Smooth muscle cell (in vitro differentiated cells): ENCODE data around the gene TYW3. TPM values are rescaled to one million over a fixed set of nuclear protein-coding genes. Genes with fewer than 3 reads are reported as not detected.

Experiments
- DNase-seq: peaks from one replicate; lab custom pipeline; 2025; ENCODE audit not compliant: unreplicated experiment; lab: John Stamatoyannopoulos, UW
- H2AFZ ChIP-seq: fragments of 200-600 bp; sonication (generic); 2 replicates; pipeline ENCODE4 v1.6.0; 2016; ENCODE audit warnings: antibody characterized with exemption, low read depth, mild to moderate bottlenecking
- H3F3A ChIP-seq: fragments of 200-600 bp; sonication (generic); 2 replicates; pipeline ENCODE4 v1.6.0; 2017; ENCODE audit warnings: antibody characterized with exemption, low read depth
- H3K27ac ChIP-seq: fragments of 200-600 bp; sonication (generic); 2 replicates; pipeline ENCODE4 v1.5.1; 2016; ENCODE audit warnings: low read depth, mild to moderate bottlenecking
- H3K27me3 ChIP-seq: fragments of 200-600 bp; sonication (generic); 2 replicates; pipeline ENCODE4 v1.6.1; 2016; ENCODE audit warnings: low read depth, mild to moderate bottlenecking
- H3K36me3 ChIP-seq: fragments of 200-600 bp; sonication (generic); 2 replicates; pipeline ENCODE4 v1.5.1; 2016; ENCODE audit warnings: low read depth
- H3K4me1 ChIP-seq: fragments of 200-600 bp; sonication (generic); 2 replicates; pipeline ENCODE4 v1.5.1; 2016; ENCODE audit warnings: low read depth
- H3K4me2 ChIP-seq: fragments of 200-600 bp; sonication (generic); 2 replicates; pipeline ENCODE4 v1.6.0; 2016; ENCODE audit warnings: mild to moderate bottlenecking
- H3K4me3 ChIP-seq: fragments of 200-600 bp; sonication (generic); 2 replicates; pipeline ENCODE4 v1.5.1; 2016; ENCODE audit warnings: mild to moderate bottlenecking
- H3K79me2 ChIP-seq: fragments of 200-600 bp; sonication (generic); 2 replicates; pipeline ENCODE4 v1.6.0; 2016; ENCODE audit warnings: low read depth, mild to moderate bottlenecking
- H3K9ac ChIP-seq: fragments of 200-600 bp; sonication (generic); 2 replicates; pipeline ENCODE4 v1.6.0; 2016; ENCODE audit warnings: low read depth
- H3K9me3 ChIP-seq: fragments of 200-600 bp; sonication (generic); replicated peaks from 2 replicates; pipeline ENCODE4 v1.5.1; 2016; ENCODE audit warnings: low read depth
- H4K20me1 ChIP-seq: fragments of 200-600 bp; sonication (generic); 2 replicates; pipeline ENCODE4 v1.6.0; 2016; ENCODE audit warnings: low read depth
- WGBS: methylation state at CpG from one replicate; pipeline ENCODE4 v1.1.7; 2016; ENCODE audit warnings: low lambda C conversion rate; 5-methylcytosine and 5-hydroxymethylcytosine counted together
- polyA plus RNA-seq: library from polyadenylated mRNA; unstranded; fragments of >200 nt; fragmentation: Nextera tagmentation; extraction: Ambion mirVana; gene quantifications from 2 replicates; pipeline ENCODE4 v1.2.1, GENCODE V29; 2016
- total RNA-seq: library from RNA; depleted of rRNA; stranded (reverse); fragments of >200 nt; gene quantifications from 2 replicates; pipeline ENCODE4 v1.2.3, GENCODE V29; 2014
- TF ChIP-seq, protein P1 (sequence below): fragments of 200-600 bp; sonication (generic); IDR thresholded peaks from 2 replicates; pipeline ENCODE4 v1.5.1; 2017; ENCODE audit warnings: borderline replicate concordance, mild to moderate bottlenecking, antibody characterized with exemption; ENCODE audit not compliant: insufficient read depth, poor library complexity, severe bottlenecking

Gene TYW3
- total and polyA plus RNA-seq, 2 experiments from 2014 or later, result not detected

DNA sequence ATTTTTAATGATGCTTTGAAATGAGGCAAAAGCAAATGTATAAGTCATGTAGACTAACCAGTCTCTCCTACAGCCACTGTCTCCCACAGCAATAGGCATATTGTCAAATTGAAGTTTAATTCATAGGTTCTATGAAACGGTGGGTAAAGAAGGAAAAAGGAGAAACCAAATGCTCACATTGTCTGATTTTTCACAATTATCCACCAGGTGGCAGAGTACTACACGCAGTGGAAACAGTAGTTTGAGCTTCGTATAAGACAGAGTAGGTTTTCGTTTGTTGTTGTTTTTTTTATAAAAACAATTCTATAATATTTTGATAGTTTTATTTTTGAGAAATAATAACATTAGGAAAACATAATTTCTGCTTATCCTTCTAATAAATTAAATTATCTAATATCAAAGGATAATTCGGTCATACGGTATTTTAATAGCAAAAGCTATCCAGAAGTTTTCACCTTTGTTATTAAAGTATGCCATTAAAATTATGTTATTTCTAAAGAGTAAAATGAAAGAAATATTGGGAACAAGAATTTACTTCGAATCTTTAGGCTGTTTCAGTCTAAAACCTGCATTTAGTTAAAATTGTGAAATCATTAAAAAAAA is 39.1 kb downstream of the TYW3 start:
- Histone ChIP-seq H2AFZ (no peak overlapping the region), H3K9me3 (no peaks in the 10 kb centered on the region), H3K4me1 (no peaks in the 10 kb centered on the region), H3F3A (no peaks in the 10 kb centered on the region), H3K4me2 (peak overlapping the region; percentile 52), H3K27me3 (no peaks in the 10 kb centered on the region), H3K9ac (no peak overlapping the region), H3K4me3 (peak overlapping the region; percentile 28), H4K20me1 (no peaks in the 10 kb centered on the region), H3K36me3 (no peaks in the 10 kb centered on the region), H3K79me2 (no peaks in the 10 kb centered on the region), H3K27ac (no peak overlapping the region)
- TF ChIP-seq, protein P1, sequence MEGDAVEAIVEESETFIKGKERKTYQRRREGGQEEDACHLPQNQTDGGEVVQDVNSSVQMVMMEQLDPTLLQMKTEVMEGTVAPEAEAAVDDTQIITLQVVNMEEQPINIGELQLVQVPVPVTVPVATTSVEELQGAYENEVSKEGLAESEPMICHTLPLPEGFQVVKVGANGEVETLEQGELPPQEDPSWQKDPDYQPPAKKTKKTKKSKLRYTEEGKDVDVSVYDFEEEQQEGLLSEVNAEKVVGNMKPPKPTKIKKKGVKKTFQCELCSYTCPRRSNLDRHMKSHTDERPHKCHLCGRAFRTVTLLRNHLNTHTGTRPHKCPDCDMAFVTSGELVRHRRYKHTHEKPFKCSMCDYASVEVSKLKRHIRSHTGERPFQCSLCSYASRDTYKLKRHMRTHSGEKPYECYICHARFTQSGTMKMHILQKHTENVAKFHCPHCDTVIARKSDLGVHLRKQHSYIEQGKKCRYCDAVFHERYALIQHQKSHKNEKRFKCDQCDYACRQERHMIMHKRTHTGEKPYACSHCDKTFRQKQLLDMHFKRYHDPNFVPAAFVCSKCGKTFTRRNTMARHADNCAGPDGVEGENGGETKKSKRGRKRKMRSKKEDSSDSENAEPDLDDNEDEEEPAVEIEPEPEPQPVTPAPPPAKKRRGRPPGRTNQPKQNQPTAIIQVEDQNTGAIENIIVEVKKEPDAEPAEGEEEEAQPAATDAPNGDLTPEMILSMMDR, result peak; percentile 77
- no peak for DNase-seq
- 43% methylated on average over 7 of the region's 7 CpGs for WGBS

DNA sequence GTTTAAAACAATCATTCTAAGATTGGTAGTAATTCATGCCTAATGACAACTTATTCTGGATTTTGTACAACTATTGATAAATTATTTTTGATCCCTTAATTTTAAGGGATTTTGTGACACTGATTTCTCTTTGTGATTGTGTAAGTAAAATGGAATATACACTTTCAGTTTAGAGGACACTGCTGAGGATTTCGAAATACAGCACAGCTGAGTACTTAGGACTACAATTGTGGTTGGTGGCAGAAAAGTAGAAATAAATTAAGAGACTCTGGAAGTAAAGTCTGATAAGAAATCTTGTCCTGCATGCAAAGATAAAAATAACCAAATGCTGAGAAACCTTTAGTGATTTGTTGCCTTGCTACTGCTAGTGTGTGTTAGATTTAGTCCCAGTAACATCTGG is 40.0 kb downstream of the TYW3 start:
- Histone ChIP-seq H3K9me3 (no peaks in the 10 kb centered on the region), H3K36me3 (no peaks in the 10 kb centered on the region), H3K4me3 (no peak overlapping the region), H3K4me1 (no peaks in the 10 kb centered on the region), H2AFZ (no peak overlapping the region), H3K4me2 (no peak overlapping the region), H4K20me1 (no peaks in the 10 kb centered on the region), H3K9ac (no peak overlapping the region), H3F3A (no peaks in the 10 kb centered on the region), H3K27ac (no peak overlapping the region), H3K27me3 (no peaks in the 10 kb centered on the region), H3K79me2 (no peaks in the 10 kb centered on the region)
- DNase-seq, result no peak
- TF ChIP-seq, protein P1, result no peak
- 76% methylated on average over 1 of the region's 1 CpG for WGBS

GRCh38 chr1:74773582-74773981 is 40.6 kb downstream of the TYW3 start:
- DNase-seq, result no peak
- Histone ChIP-seq H2AFZ (no peak overlapping the region), H3F3A (no peaks in the 10 kb centered on the region), H3K27me3 (no peaks in the 10 kb centered on the region), H3K79me2 (no peaks in the 10 kb centered on the region), H3K4me3 (no peak overlapping the region), H3K9ac (no peak overlapping the region), H4K20me1 (no peaks in the 10 kb centered on the region), H3K36me3 (no peaks in the 10 kb centered on the region), H3K9me3 (no peaks in the 10 kb centered on the region), H3K27ac (no peak overlapping the region), H3K4me1 (no peaks in the 10 kb centered on the region), H3K4me2 (no peak overlapping the region)
- TF ChIP-seq, protein P1, result no peak
- 92% methylated on average over 2 of the region's 2 CpGs for WGBS

DNA sequence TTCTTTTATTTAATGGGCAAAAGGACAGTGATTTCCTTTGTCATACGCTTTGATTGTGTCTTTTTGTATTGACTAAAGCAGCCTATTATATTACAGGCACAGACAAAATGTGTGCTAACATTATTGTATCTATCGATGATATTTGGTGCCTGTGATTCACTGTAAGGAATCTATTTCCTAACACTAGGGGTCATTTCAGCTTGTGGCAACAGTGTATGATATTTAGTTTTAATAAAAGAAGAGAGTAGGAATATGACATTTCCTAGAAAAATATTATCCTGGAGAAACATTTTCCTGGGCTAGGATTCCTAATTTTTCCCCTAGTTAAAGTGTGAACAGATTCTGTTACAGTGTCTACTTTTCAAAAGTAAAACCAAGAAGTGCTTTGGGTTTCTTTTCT is 42.8 kb downstream of the TYW3 start:
- Histone ChIP-seq H3F3A (no peaks in the 10 kb centered on the region), H3K79me2 (no peaks in the 10 kb centered on the region), H3K27me3 (no peaks in the 10 kb centered on the region), H3K9me3 (no peaks in the 10 kb centered on the region), H4K20me1 (no peaks in the 10 kb centered on the region), H3K9ac (no peak overlapping the region), H3K36me3 (no peaks in the 10 kb centered on the region), H3K4me3 (no peak overlapping the region), H2AFZ (no peak overlapping the region), H3K27ac (no peak overlapping the region), H3K4me2 (no peak overlapping the region), H3K4me1 (no peaks in the 10 kb centered on the region)
- TF ChIP-seq, protein P1, result no peak
- no peak for DNase-seq
- 97% methylated on average over 2 of the region's 2 CpGs for WGBS
